ENCODE data around the gene ADGRG2.

DNA sequence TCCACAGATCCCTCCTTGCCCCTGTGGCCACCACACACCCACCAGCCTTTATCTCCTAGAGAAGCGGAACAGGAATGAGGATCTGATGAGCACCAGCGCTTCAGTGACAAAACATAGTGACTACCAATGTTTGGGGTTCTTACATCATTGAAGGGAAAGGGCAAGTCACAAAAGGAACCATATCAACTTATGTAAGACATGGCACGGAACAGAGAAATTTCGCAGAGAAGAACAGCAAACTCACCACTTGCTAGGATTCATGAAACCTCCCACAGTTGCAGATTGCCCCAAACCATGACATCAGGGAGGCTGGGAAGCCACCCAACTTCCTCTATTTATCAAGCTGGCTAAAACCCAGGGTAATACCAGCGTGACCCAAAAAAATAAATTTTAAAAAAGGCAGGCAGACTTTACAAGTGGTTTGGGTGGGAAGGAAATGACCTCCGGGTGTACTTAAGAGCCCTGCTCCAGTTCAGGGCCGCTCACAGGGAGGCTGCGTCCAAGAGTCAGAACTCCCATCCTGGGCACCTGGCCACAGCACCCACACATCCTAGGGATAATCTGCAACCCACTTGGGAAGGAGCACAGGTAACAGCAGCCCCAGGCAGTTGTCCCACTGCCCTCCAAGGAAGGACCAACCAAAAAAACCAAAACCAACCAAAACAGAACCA, 36.0 kb downstream of the ADGRG2 start:
- TF ChIP-seq, protein P1, sequence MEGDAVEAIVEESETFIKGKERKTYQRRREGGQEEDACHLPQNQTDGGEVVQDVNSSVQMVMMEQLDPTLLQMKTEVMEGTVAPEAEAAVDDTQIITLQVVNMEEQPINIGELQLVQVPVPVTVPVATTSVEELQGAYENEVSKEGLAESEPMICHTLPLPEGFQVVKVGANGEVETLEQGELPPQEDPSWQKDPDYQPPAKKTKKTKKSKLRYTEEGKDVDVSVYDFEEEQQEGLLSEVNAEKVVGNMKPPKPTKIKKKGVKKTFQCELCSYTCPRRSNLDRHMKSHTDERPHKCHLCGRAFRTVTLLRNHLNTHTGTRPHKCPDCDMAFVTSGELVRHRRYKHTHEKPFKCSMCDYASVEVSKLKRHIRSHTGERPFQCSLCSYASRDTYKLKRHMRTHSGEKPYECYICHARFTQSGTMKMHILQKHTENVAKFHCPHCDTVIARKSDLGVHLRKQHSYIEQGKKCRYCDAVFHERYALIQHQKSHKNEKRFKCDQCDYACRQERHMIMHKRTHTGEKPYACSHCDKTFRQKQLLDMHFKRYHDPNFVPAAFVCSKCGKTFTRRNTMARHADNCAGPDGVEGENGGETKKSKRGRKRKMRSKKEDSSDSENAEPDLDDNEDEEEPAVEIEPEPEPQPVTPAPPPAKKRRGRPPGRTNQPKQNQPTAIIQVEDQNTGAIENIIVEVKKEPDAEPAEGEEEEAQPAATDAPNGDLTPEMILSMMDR (conservative IDR thresholded peaks at IDR 0.05 in 1 of 2, IDR thresholded peaks at IDR 0.05 in 1 of 2; ENCODE audit: low read depth in 1 of 2, low read length in 2 of 2), result no peak
- no peak for TF ChIP-seq EZH2 (IDR thresholded peaks at IDR 0.05; ENCODE audit: low read length, missing control alignments)

Measured in fibroblast of lung (primary cell).